GM12878 (cell line): ENCODE results near the gene HOXC12. TPM values are rescaled to one million over a fixed set of nuclear protein-coding genes. Genes with fewer than 3 reads are reported as not detected.

Experiments
- ATAC-seq: fragments of 200-7000 bp; cut with Tn5 transposase; 3 replicates; pipeline ENCODE4 v1.9.1; 2020; ENCODE audit warnings: mild to moderate bottlenecking, moderate library complexity
- BruUV-seq: library from RNA; stranded (reverse); fragments of 400-500 nt; replicated peaks from 2 replicates; lab custom pipeline; 2021; lab: Mats Ljungman, UMichigan
- CTCF ChIA-PET: fragments of 300-600 bp; sonication (Branson Sonifier 250); formaldehyde crosslinking; extraction: SDS; loops from one replicate; lab custom pipeline; 2021; ENCODE audit warnings: inconsistent platforms; lab: Yijun Ruan, JAX
- POLR2A ChIA-PET: fragments of 350-600 bp; formaldehyde crosslinking; extraction: SDS; loops from one replicate; lab custom pipeline; 2021; ENCODE audit warnings: inconsistent platforms; lab: Charles Lee
- RAD21 ChIA-PET: fragments of 300-600 bp; sonication (Branson Sonifier 250); formaldehyde crosslinking; loops from one replicate; lab custom pipeline; 2023; ENCODE audit warnings: antibody characterized with exemption; ENCODE audit not compliant: unreplicated experiment; lab: Charles Lee
- SMC1A ChIA-PET: fragments of 300-600 bp; sonication (Branson Sonifier 250); formaldehyde crosslinking; loops from one replicate; lab custom pipeline; 2023; ENCODE audit not compliant: unreplicated experiment, uncharacterized antibody; lab: Charles Lee
- DNase-seq: peaks from one replicate; pipeline ENCODE4 v3.0.0-alpha.2; 2011; ENCODE audit warnings: low read depth, low spot score
- FAIRE-seq: peaks from 3 replicates; lab custom pipeline; 2011; peaks lifted over from hg19 to GRCh38; lab: Jason Lieb, UNC
- H2AFZ ChIP-seq: 2 replicates; pipeline ENCODE4 v1.6.0; 2011; ENCODE audit warnings: low read depth, low read length, control low read depth; ENCODE audit not compliant: control insufficient read depth
- H3K27ac ChIP-seq: 2 replicates; pipeline ENCODE4 v1.5.1; 2011; ENCODE audit warnings: control low read depth; ENCODE audit not compliant: control insufficient read depth, insufficient read depth
- H3K27me3 ChIP-seq, 2 experiments: replicated peaks in 1 of 2; 2 replicates each; pipeline versions ENCODE4 v1.6.0 to v1.6.1; 2011; ENCODE audit warnings: low read length in 1 of 2; ENCODE audit not compliant: control insufficient read depth in 2 of 2, insufficient read depth in 2 of 2
- H3K36me3 ChIP-seq, 2 experiments: 2 replicates each; pipeline ENCODE4 v1.5.1; 2011; ENCODE audit warnings: low read length in 1 of 2; ENCODE audit not compliant: control insufficient read depth in 2 of 2, insufficient read depth in 2 of 2
- H3K4me1 ChIP-seq: 2 replicates; pipeline ENCODE4 v1.6.1; 2011; ENCODE audit warnings: mild to moderate bottlenecking, low read length, moderate library complexity, mixed read lengths; ENCODE audit not compliant: control insufficient read depth, insufficient read depth
- H3K4me2 ChIP-seq: 2 replicates; pipeline ENCODE4 v1.6.0; 2011; ENCODE audit warnings: control low read depth; ENCODE audit not compliant: control insufficient read depth, insufficient read depth
- H3K4me3 ChIP-seq: fragments of 200-600 bp; sonication (generic); 2 replicates; pipeline ENCODE4 v1.5.1; 2016
- H3K79me2 ChIP-seq: 2 replicates; pipeline ENCODE4 v1.6.0; 2011; ENCODE audit warnings: low read length; ENCODE audit not compliant: control insufficient read depth, insufficient read depth
- H3K9ac ChIP-seq: 2 replicates; pipeline ENCODE4 v1.8.0; 2011; ENCODE audit warnings: low read length, control low read depth, mixed read lengths; ENCODE audit not compliant: control insufficient read depth, insufficient read depth
- H3K9me3 ChIP-seq: replicated peaks from 3 replicates; pipeline ENCODE4 v1.5.1; 2011; ENCODE audit warnings: mild to moderate bottlenecking, low read length; ENCODE audit not compliant: control insufficient read depth, insufficient read depth
- H4K20me1 ChIP-seq: 2 replicates; pipeline ENCODE4 v1.6.0; 2011; ENCODE audit not compliant: control insufficient read depth, insufficient read depth
- BRCA1 ChIP-seq: IDR thresholded peaks from 2 replicates; pipeline ENCODE4 v1.6.1; 2011; ENCODE audit warnings: low read depth, low read length, improper control_type of control experiment
- NFYA ChIP-seq: IDR thresholded peaks from 2 replicates; pipeline ENCODE4 v1.6.1; 2011; ENCODE audit warnings: low read depth, mild to moderate bottlenecking, low read length, improper control_type of control experiment, borderline replicate concordance
- SPI1 ChIP-seq: IDR thresholded peaks from 2 replicates; pipeline ENCODE4 v1.6.1; 2011; ENCODE audit warnings: low read depth, mild to moderate bottlenecking, low read length, moderate library complexity, borderline replicate concordance; ENCODE audit not compliant: insufficient read depth
- STAT3 ChIP-seq: IDR thresholded peaks from 2 replicates; pipeline ENCODE4 v1.6.1; 2011; ENCODE audit warnings: low read depth, low read length, improper control_type of control experiment
- SUZ12 ChIP-seq: fragments of 200-600 bp; sonication (generic); IDR thresholded peaks from one replicate; pipeline ENCODE4 v1.6.1; 2018; ENCODE audit warnings: antibody characterized with exemption, mild to moderate bottlenecking; ENCODE audit not compliant: unreplicated experiment
- ZNF207 ChIP-seq: fragments of 450-650 bp; IDR thresholded peaks from 2 replicates; pipeline ENCODE4 v1.6.1; 2014; ENCODE audit warnings: antibody characterized with exemption, mild to moderate bottlenecking, borderline replicate concordance
- ZNF274 ChIP-seq: IDR thresholded peaks from one replicate; pipeline ENCODE4 v1.8.0; 2011; ENCODE audit not compliant: insufficient read length, insufficient read depth
- WGBS: methylation state at CpG from one replicate; pipeline ENCODE4 v1.1.6; 2016; ENCODE audit warnings: low lambda C conversion rate; ENCODE audit not compliant: insufficient replicate concordance, insufficient coverage; ENCODE audit errors: missing lambda C conversion rate; 5-methylcytosine and 5-hydroxymethylcytosine counted together
- in situ Hi-C: fragments of 300-500 bp; cut with MboI; formaldehyde crosslinking; loops from 9 replicates; pipeline ENCODE4 v1.14.3; 2018; ENCODE audit warnings: mixed read lengths
- intact Hi-C: fragments of 100-400 bp; cut with micrococcal nuclease; formaldehyde crosslinking; loops from one replicate; pipeline ENCODE4 v1.14.2; 2022; ENCODE audit not compliant: unreplicated experiment
- polyA plus RNA-seq, 11 experiments: library from polyadenylated mRNA; depleted of rRNA in 4 of 11; unstranded in 6 of 11; stranded (reverse) in 5 of 11; fragments of >200 nt; fragmentation: Nextera tagmentation in 4 of 11; fragmentation: Illumina TruSeq in 1 of 11; extraction: Ambion mirVana in 4 of 11; extraction: Trizol in 1 of 11; gene quantifications; 1 replicate in 1 of 11; 2 replicates in 10 of 11; pipeline versions ENCODE4 v1.2.1 to v1.2.3, GENCODE V29; 2011 to 2016; ENCODE audit warnings: inconsistent platforms in 2 of 11, missing spikeins in 2 of 11, low read depth in 1 of 11
- total RNA-seq, 4 experiments: library from RNA; depleted of rRNA in 3 of 4; stranded (reverse); fragments of >200 nt in 3 of 4; fragmentation: Illumina TruSeq in 1 of 4; extraction: Trizol in 1 of 4; gene quantifications; 2 replicates each; pipeline versions ENCODE4 v1.2.1 to v1.2.3, GENCODE V29; 2013 to 2021

HOXC12 gene
- total and polyA plus RNA-seq, 10 of the 15 experiments (the other 5 are each of a cell fraction or from before 2014, with no cell fraction given), result not detected

- H3K27ac ChIP-seq, result no peak overlapping the region
- ChIA-PET CTCF (no interaction called here), SMC1A (no interaction called here), POLR2A (no interaction called here), RAD21 (no interaction called here)
- no TSS peak for BruUV-seq
- no peak overlapping the region for H3K4me3 ChIP-seq
- ATAC-seq (no peak), DNase-seq (no peak), FAIRE-seq (no peak)
- H4K20me1 ChIP-seq, result no peaks in the 10 kb centered on the region
- no peak overlapping the region for H3K9ac ChIP-seq
- no peaks in the 10 kb centered on the region for H3K79me2 ChIP-seq
- peaks cover 34 to 67% of the 10 kb centered on the region in 2 experiments for H3K27me3 ChIP-seq
- TF ChIP-seq STAT3 (no peak), ZNF207 (no peak), SPI1 (no peak), ZNF274 (no peak), NFYA (no peak)
- no peaks in the 10 kb centered on the region for H3K9me3 ChIP-seq
- H2AFZ ChIP-seq, result no peak overlapping the region
- in situ Hi-C loops (no loop called here), intact Hi-C loops (no loop called here)
- no peak overlapping the region for H3K4me2 ChIP-seq
- H3K4me1 ChIP-seq, result no peaks in the 10 kb centered on the region
- 5% methylated on average over 4 of the region's 4 CpGs for whole genome bisulfite sequencing
- H3K36me3 ChIP-seq, result no peaks in the 10 kb centered on the region
These were observed 4.6 kb downstream of the HOXC12 start for GRCh38 chr12:53959314-53959713.

- H3K27me3 ChIP-seq, result peaks cover 36 to 68% of the 10 kb centered on the region in 2 experiments
- H3K36me3 ChIP-seq, result no peaks in the 10 kb centered on the region
- H4K20me1 ChIP-seq, result no peaks in the 10 kb centered on the region
- FAIRE-seq (no peak), ATAC-seq (no peak), DNase-seq (no peak)
- in situ Hi-C loops, result no loop called here
- WGBS, result 17% methylated on average over 37 of the region's 39 CpGs
- H3K4me3 ChIP-seq, result no peak overlapping the region
- intact Hi-C loops, result no loop called here
- TF ChIP-seq SUZ12 (peak; percentile 32), BRCA1 (no peak)
- no peak overlapping the region for H3K9ac ChIP-seq
- H3K79me2 ChIP-seq, result no peaks in the 10 kb centered on the region
- ChIA-PET POLR2A (no interaction called here), CTCF (interaction anchor here (0.6 kb wide), 1 partner anchor 215 kb away, joined by 3 read pairs; no protein-coding TSS in a partner anchor), SMC1A (no interaction called here), RAD21 (no interaction called here)
- H3K27ac ChIP-seq, result no peak overlapping the region
- H3K4me2 ChIP-seq, result no peak overlapping the region
- H3K9me3 ChIP-seq, result no peaks in the 10 kb centered on the region
- H2AFZ ChIP-seq, result no peak overlapping the region
- no TSS peak for BruUV-seq
- H3K4me1 ChIP-seq, result no peaks in the 10 kb centered on the region
These were observed 5.7 kb downstream of the HOXC12 start for GRCh38 chr12:53960187-53961024.
